A673 (cell line): ENCODE data around the gene SEMA5A.

Source experiments
- CTCF ChIP-seq: fragments of 300-800, 200-600 bp; sonication (generic); conservative IDR thresholded peaks from 2 replicates; pipeline ENCODE4 v1.5.1; 2017; ENCODE audit warnings: low read depth, mild to moderate bottlenecking, antibody characterized with exemption, low read length, moderate library complexity, mixed read lengths
- EZH2 ChIP-seq: fragments of 200-600 bp; sonication (generic); IDR thresholded peaks from 2 replicates; pipeline ENCODE4 v1.6.1; 2017; ENCODE audit warnings: borderline replicate concordance, low read depth, mild to moderate bottlenecking, mixed read lengths, antibody characterized with exemption, low read length; ENCODE audit not compliant: poor library complexity, severe bottlenecking

DNA sequence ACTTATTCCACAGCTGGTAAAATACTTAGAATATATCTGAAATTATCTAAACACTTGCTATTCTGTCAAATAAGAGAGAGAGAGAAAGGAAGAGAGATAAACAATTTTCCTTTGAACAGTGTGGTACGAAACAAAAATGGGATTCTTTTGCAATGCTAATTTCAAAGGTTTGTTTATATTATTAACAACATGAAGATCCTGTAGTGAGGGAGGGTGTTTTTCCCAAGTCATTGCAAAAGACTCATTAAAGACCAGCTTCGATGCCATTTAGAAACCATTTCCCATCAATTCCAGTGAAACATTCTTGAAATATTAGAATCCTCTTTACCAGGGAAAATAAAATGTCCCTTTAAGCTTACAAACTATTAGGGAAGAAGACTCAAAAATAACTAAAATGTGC, 505.4 kb downstream of the SEMA5A start:
- TF ChIP-seq CTCF: no peak
- no peak for TF ChIP-seq EZH2
